DOHH2 (cell line): ENCODE data around the gene OR5B17.

ENCODE experiments used
- EZH2phosphoT487 ChIP-seq: fragments of 200-600 bp; sonication (generic); IDR thresholded peaks from 2 replicates; pipeline ENCODE4 v1.6.1; 2017; ENCODE audit warnings: borderline replicate concordance, mild to moderate bottlenecking, antibody characterized with exemption, low read length, moderate library complexity, mixed read lengths
- TF ChIP-seq, protein P1 (sequence below): fragments of 200-600 bp; sonication (generic); IDR thresholded peaks from one replicate; pipeline ENCODE4 v1.5.1; 2014; ENCODE audit warnings: antibody characterized with exemption, mild to moderate bottlenecking, low read depth, low read length; ENCODE audit not compliant: poor library complexity, severe bottlenecking

DNA sequence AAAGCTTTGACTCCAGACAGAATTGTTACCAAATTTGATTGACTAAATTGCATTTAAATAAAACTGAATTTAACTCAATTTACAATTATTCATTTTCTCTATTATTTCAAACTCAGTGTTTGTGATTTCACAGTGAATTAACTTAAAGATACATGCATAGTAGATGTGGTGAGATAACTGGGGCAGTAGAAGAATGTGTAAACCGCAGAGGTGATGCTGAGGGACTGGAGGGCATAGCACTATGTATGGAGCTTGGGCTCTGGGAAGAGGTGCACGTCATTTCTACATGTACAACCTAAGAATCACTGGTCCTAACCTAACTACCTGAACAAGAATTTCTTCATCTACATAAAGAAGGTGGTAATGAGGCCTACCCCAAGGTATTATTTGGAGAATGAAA is 13.7 kb downstream of the OR5B17 start:
- TF ChIP-seq, protein P1, sequence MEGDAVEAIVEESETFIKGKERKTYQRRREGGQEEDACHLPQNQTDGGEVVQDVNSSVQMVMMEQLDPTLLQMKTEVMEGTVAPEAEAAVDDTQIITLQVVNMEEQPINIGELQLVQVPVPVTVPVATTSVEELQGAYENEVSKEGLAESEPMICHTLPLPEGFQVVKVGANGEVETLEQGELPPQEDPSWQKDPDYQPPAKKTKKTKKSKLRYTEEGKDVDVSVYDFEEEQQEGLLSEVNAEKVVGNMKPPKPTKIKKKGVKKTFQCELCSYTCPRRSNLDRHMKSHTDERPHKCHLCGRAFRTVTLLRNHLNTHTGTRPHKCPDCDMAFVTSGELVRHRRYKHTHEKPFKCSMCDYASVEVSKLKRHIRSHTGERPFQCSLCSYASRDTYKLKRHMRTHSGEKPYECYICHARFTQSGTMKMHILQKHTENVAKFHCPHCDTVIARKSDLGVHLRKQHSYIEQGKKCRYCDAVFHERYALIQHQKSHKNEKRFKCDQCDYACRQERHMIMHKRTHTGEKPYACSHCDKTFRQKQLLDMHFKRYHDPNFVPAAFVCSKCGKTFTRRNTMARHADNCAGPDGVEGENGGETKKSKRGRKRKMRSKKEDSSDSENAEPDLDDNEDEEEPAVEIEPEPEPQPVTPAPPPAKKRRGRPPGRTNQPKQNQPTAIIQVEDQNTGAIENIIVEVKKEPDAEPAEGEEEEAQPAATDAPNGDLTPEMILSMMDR, result no peak
- TF ChIP-seq EZH2phosphoT487, result no peak
